K562 (cell line): ENCODE results near the gene SP2. TPM values are rescaled to one million over a fixed set of nuclear protein-coding genes. Genes with fewer than 3 reads are reported as not detected.

ENCODE experiments used
- ATF7 ChIP-seq: fragments of 450-650 bp; IDR thresholded peaks from 2 replicates; pipeline ENCODE4 v1.7.1; 2014; ENCODE audit warnings: mild to moderate bottlenecking, moderate library complexity
- ELF1 ChIP-seq: fragments of 200-800 bp; sonication (Bioruptor generic); IDR thresholded peaks from 2 replicates; pipeline ENCODE4 v1.6.1; 2016; ENCODE audit warnings: missing genetic modification characterization, missing compliant biosample characterization
- MLLT1 ChIP-seq, 2 experiments: fragments of 450-650 bp; IDR thresholded peaks; 2 replicates each; pipeline ENCODE4 v1.6.1; 2016
- MTA3 ChIP-seq: fragments of 450-650 bp; formaldehyde crosslinking; IDR thresholded peaks from 2 replicates; pipeline ENCODE4 v1.6.1; 2017; ENCODE audit warnings: mild to moderate bottlenecking, borderline replicate concordance
- NR2C2 ChIP-seq, 2 experiments: fragments of 200-800 bp in 1 of 2; sonication (Bioruptor generic) in 1 of 2; sonication (generic) in 1 of 2; formaldehyde crosslinking in 1 of 2; IDR thresholded peaks; 2 replicates each; pipeline versions ENCODE4 v1.6.1 to v1.8.0; 2016 to 2022; ENCODE audit warnings: mild to moderate bottlenecking in 1 of 2, missing compliant biosample characterization in 1 of 2, missing genetic modification characterization in 1 of 2, missing genetic modification reagents in 1 of 2
- PCBP1 ChIP-seq: fragments of 200-400 bp; formaldehyde crosslinking; IDR thresholded peaks from 2 replicates; pipeline ENCODE4 v1.6.1; 2018; ENCODE audit warnings: mild to moderate bottlenecking, low read depth, low read length; ENCODE audit not compliant: poor library complexity, severe bottlenecking
- RERE ChIP-seq: sonication (generic); formaldehyde crosslinking; IDR thresholded peaks from 2 replicates; pipeline ENCODE4 v1.8.0; 2023; ENCODE audit warnings: missing genetic modification reagents, mild to moderate bottlenecking, borderline replicate concordance
- XRCC3 ChIP-seq: fragments of 450-650 bp; IDR thresholded peaks from 2 replicates; pipeline ENCODE4 v1.6.1; 2017; ENCODE audit warnings: mild to moderate bottlenecking, moderate library complexity
- ZBTB8A ChIP-seq: fragments of 450-650 bp; IDR thresholded peaks from 2 replicates; pipeline ENCODE4 v1.6.1; 2018; ENCODE audit warnings: mild to moderate bottlenecking, moderate library complexity; ENCODE audit not compliant: partially characterized antibody
- ZNF407 ChIP-seq: fragments of 450-650 bp; IDR thresholded peaks from 2 replicates; pipeline ENCODE4 v1.6.1; 2016; ENCODE audit warnings: low read depth
- polyA plus RNA-seq, 8 experiments: library from polyadenylated mRNA; depleted of rRNA in 4 of 8; stranded (reverse) in 5 of 8; unstranded in 3 of 8; fragments of >200 nt; fragmentation: Nextera tagmentation in 2 of 8; fragmentation: Illumina TruSeq in 1 of 8; extraction: Ambion mirVana in 2 of 8; extraction: Trizol in 1 of 8; gene quantifications; 2 replicates each; pipeline versions ENCODE4 v1.2.1 to v1.2.3, GENCODE V29; 2011 to 2014; ENCODE audit warnings: inconsistent platforms in 1 of 8, missing spikeins in 1 of 8
- total RNA-seq, 7 experiments: library from RNA; depleted of rRNA in 6 of 7; stranded (reverse); fragments of >200 nt in 6 of 7; fragmentation: Illumina TruSeq in 2 of 7; extraction: Trizol in 2 of 7; gene quantifications; 2 replicates each; pipeline versions ENCODE4 v1.2.1 to v1.2.3, GENCODE V29; 2011 to 2021; ENCODE audit warnings: low replicate concordance in 1 of 7

The SP2 gene
- total and polyA plus RNA-seq, 9 of the 15 experiments (the other 6 are each of a cell fraction or from before 2014, with no cell fraction given): 0.77 to 22.3 (median 2.3) TPM

- TF ChIP-seq NR2C2 (CRISPR knock-in tag; IDR thresholded peaks at IDR 0.05) (peak; percentile 82; the same call in 1 of the 2 replicates), NR2C2 (tag; IDR thresholded peaks at IDR 0.05) (peak; percentile 58; the same call in 1 of the 2 replicates), ATF7 (peak; percentile 85), MTA3 (peak; percentile 85; the same call in 1 of the 2 replicates), XRCC3 (no peak), RERE (CRISPR knock-in tag) (0 out of 2 replicates have a peak, but pooled peaks have one; percentile 64), ELF1 (tag) (peak; percentile 90), ZBTB8A (no peak), MLLT1 (IDR thresholded peaks at IDR 0.05) (0 out of 4 replicates have a peak, but pooled peaks of 1 of the 2 experiments have one; percentile 6), ZNF407 (peak; percentile 79; the same call in 1 of the 2 replicates), PCBP1 (peak; percentile 62)
Observed at GRCh38 chr17:47970725-47971499, 74.9 kb downstream of the SP2 start, which contains the start of gene CDK5RAP3 (continued).
